VCaP (cell line): Measurements from ENCODE around the gene MYO7B.

Experiments
- H3K27ac ChIP-seq: fragments of 450-650 bp; 2 replicates; pipeline ENCODE4 v1.5.1; 2017
- CTCF ChIP-seq: fragments of 450-650 bp; conservative IDR thresholded peaks from 2 replicates; pipeline ENCODE4 v1.5.1; 2017; ENCODE audit warnings: mild to moderate bottlenecking, moderate library complexity

MYO7B gene

GRCh38 chr2:127626917-127627739, 91.6 kb downstream of the MYO7B start:
- no peak overlapping the region for H3K27ac ChIP-seq
- TF ChIP-seq CTCF, result no peak

- no peak overlapping the region for H3K27ac ChIP-seq
- TF ChIP-seq CTCF, result no peak
Observed at GRCh38 chr2:127627740-127628571, 92.5 kb downstream of the MYO7B start.

- TF ChIP-seq CTCF, result no peak
- H3K27ac ChIP-seq, result no peak overlapping the region
Observed at GRCh38 chr2:127628767-127629614, 93.5 kb downstream of the MYO7B start.

- H3K27ac ChIP-seq, result no peak overlapping the region
- no peak for TF ChIP-seq CTCF
Observed at GRCh38 chr2:127629637-127630036, 94.2 kb downstream of the MYO7B start.

GRCh38 chr2:127630096-127630863, 94.8 kb downstream of the MYO7B start:
- H3K27ac ChIP-seq, result no peak overlapping the region
- no peak for TF ChIP-seq CTCF

- H3K27ac ChIP-seq, result no peak overlapping the region
- no peak for TF ChIP-seq CTCF
Observed at GRCh38 chr2:127630864-127631540, 95.5 kb downstream of the MYO7B start.
